NCI-H146 treated with DMSO at 0.1 percent for 48 hours (cell line): ENCODE data around the gene FAM89B.

ENCODE experiments used
- DNase-seq: peaks from one replicate; lab custom pipeline; 2025; ENCODE audit not compliant: unreplicated experiment; lab: John Stamatoyannopoulos, UW

FAM89B gene

GRCh38 chr11:65588199-65589054 is 16.1 kb downstream of the FAM89B start:
- DNase-seq = no peak

- no peak for DNase-seq
Measured at GRCh38 chr11:65589444-65590239, 17.3 kb downstream of the FAM89B start.

- DNase-seq = no peak
Measured at GRCh38 chr11:65590240-65590738, 18.0 kb downstream of the FAM89B start.

GRCh38 chr11:65591939-65592857 is 19.9 kb downstream of the FAM89B start:
- DNase-seq = no peak

GRCh38 chr11:65592858-65593517 is 20.6 kb downstream of the FAM89B start:
- DNase-seq = no peak

GRCh38 chr11:65593518-65594414 is 21.4 kb downstream of the FAM89B start:
- DNase-seq = no peak

GRCh38 chr11:65595131-65595530 is 22.8 kb downstream of the FAM89B start:
- DNase-seq = no peak

GRCh38 chr11:65595543-65596281 is 23.4 kb downstream of the FAM89B start, which contains the start of gene KCNK7:
Gene KCNK7 (minus strand): TSS chr11:65595800. CDS start chr11:65595772, 28 bp downstream.
- no peak for DNase-seq

GRCh38 chr11:65596520-65596919 is 24.2 kb downstream of the FAM89B start:
- no peak for DNase-seq

- no peak for DNase-seq
Measured at GRCh38 chr11:65598258-65598699, 25.9 kb downstream of the FAM89B start.

- no peak for DNase-seq
Measured at GRCh38 chr11:65599216-65599954, 27.0 kb downstream of the FAM89B start.

GRCh38 chr11:65599955-65600246 is 27.6 kb downstream of the FAM89B start:
- DNase-seq = no peak

- DNase-seq = no peak
Measured at GRCh38 chr11:65604258-65604657, 31.9 kb downstream of the FAM89B start.

GRCh38 chr11:65606876-65607613 is 34.7 kb downstream of the FAM89B start:
- no peak for DNase-seq

- DNase-seq = no peak
Measured at GRCh38 chr11:65607614-65608426, 35.5 kb downstream of the FAM89B start.

- no peak for DNase-seq
Measured at GRCh38 chr11:65609229-65609628, 36.9 kb downstream of the FAM89B start.
